OCI-M2 (cell line): Measurements from ENCODE around the gene GCK.

Source experiments
- DNase-seq: peaks from one replicate; lab custom pipeline; 2025; ENCODE audit not compliant: unreplicated experiment; lab: John Stamatoyannopoulos, UW

The GCK gene

GRCh38 chr7:44223362-44224079 lies 34.3 kb upstream of the GCK start:
- DNase-seq = no peak

DNA sequence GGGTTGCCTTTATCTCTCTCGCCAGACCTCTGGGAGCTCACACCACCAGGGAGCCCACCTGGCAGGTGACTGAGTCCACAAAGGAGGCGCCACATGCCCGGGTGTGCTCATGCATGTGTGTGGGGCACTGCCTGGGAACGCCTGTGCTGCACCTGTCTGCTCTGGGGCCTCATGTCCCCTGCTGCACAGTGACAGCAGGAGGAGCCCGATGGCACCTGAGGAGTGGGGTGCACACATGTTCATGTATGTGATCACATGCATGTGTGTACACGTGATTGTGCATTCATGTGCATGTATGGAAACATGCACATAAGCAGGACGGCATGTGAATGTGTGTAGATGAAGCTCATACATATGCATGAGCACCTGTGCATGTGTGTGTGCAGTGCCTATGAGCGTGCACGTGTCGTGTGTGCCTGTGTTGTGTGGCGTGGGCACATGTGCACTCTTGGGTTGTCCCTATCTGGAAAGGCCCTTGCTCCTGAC lies 33.6 kb upstream of the GCK start:
- no peak for DNase-seq

GRCh38 chr7:44222074-44222473 lies 32.8 kb upstream of the GCK start:
- no peak for DNase-seq

DNA sequence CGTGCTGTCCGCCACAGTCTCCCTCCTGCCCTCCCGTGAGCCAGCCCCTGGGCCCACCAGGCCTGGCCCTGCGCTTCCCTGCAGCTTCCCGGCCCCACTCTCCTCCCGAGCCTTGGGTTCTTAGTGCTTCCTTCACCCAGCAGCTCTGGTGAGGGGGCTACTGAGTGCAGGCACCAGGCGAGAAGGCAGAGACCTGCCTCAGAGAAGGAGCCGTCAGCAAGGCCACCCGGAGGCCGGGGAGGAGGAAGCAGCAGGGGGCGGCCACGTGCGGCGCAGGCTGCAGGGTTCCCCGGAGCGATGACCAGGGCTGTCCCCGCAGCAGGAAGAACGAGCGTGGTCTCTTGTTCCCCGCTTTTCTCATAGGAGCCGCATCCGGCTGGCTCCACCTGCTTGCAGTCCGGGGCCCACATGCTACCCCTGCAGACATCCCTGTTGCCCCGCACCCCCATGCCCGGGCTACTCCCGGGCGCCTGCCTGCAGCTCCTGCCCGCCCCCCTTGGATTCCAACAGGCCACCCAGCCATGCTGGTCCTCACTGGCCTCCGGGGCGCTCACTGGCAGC lies 32.1 kb upstream of the GCK start:
- DNase-seq = no peak

DNA sequence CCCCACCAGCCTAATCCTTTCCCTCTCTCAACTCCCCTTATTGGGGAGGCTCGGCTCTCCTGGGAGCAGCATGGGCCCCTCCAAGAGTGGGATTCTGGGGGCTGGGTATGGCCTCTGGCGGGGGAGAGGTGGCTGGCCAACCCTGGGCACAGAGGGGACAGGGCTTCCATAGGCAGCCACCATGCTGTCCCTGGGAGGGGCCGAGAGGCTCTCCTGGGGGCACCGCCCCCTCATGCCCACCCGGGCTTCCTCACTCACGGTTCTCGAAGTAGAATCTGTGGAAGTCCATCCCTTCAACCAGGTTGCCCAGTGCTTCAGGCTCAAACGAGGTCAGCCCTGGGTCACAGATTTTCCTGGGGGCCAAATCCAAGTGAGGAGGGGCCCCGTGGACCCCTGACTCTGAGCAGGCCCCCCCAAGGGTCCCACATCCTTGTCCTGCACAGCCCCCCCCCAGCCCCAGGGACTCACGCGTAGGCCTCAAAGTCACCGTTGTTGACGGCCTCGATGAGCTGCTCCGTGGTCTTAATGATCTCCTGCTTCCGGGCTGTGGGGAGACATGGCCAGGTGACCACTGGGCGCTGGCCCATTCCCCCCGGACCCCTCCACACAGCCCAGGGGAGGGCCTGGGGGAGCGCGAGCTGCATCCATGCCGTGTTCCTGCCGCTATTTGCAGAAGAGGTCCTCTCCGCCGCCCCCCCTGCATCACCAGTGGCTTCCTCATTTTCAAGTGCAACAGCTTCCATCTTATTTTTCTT lies 31.3 kb upstream of the GCK start:
- no peak for DNase-seq

DNA sequence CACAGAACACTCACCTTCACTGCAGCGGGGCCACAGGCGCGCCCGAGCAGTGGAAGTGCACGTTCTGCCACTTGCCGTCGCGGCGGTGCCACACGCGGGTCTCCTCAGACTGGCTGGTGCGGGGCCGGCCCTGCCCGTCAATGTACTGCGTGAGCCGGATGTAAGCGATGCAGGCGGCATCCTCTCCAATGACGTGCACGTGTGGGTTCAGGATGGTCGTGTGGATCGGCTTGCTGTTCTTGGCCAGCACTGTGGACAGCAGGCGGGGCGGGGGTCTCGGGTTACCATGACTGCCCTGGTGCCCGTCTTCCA lies 30.8 kb upstream of the GCK start:
- DNase-seq = no peak

- DNase-seq = no peak
These were observed 30.3 kb upstream of the GCK start for GRCh38 chr7:44219371-44220045.

GRCh38 chr7:44218418-44219201 lies 29.4 kb upstream of the GCK start:
- no peak for DNase-seq

DNA sequence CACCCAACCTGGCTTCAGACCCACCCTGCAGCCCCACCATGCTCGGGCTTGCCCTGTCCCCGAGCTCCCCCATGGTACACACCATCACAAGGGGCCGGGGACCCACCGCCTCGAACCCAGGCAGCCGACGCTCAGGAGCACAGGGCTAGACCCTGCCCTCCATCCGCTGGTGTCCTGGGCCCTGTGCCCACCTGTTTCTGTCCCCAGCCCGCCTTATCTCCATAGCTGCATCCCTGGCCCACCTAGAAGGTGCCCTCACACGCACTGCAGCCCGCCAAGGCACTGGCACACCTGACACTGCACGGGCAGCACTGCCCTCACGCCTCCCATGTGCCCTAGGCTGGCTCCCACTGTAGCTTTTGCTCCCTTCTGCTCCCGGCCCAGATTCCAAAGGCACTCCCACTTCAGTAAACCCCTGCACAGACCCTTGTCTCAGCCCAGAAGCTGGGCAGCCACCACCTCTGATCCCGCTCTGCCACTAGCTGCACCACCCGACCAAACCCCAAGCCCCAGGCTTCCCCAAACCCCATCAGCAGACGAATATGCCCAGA lies 28.7 kb upstream of the GCK start:
- no peak for DNase-seq

DNA sequence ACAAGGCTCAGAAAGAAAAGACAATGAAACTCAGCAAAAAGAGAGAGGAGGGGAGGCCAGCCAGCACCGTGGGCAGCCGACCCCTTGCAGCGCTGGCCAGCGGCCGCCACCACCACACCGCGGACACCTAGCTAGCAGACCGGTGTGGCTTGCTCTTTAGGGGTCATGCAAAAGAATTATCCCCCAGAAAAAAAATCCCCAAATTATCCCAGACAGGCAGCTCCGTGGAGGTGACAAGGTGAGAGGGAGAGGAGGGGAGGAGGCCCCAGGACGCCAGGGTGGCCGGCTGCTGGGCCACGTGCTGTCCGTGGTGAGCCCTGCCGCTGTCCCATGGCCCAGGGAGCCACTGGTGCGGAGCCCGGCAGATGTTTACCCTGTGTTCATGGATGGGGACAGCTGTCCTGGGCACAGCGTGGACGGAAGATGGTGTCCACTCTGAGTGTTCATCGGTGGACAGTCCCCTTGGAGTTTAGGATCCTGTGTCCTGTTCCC lies 28.0 kb upstream of the GCK start:
- DNase-seq = no peak

DNA sequence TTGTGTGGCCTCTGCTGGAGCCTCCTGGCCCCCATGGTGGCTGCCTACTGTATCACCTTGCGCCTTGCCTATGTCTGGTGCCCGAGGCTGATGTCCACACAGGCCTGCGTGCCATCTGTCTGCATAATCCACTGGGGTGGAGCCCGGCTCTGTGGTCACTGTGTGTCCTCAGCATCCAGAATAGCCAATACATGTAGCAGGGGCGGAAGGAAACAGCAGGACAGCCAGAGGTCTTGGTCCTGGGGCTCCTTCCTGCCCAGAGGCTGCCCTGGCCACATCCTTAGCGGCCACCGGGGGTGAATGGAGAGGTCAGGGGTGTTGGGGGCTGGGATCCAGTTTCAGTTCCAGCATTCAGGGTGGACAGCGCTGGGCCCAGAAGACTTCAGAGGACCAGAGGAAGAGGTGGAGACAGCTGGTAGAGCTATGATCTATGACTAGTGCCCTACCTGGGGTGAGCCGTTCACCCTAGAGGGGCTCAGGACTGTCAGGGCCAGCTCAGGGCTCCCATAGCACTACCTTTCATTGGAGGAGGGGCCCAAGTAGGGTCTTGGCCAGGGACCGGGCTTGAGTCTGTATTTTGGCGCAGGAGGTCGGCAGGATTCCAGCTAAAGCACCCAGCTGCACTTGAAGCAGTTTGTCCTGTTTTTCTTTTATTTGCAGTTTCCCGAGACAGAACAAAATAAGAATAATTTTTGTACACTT lies 27.4 kb upstream of the GCK start:
- DNase-seq = no peak

- DNase-seq = no peak
These were observed 26.8 kb upstream of the GCK start for GRCh38 chr7:44216019-44216418.

- no peak for DNase-seq
These were observed 26.3 kb upstream of the GCK start for GRCh38 chr7:44215531-44215930.

GRCh38 chr7:44213877-44214388 lies 24.7 kb upstream of the GCK start:
- no peak for DNase-seq

DNA sequence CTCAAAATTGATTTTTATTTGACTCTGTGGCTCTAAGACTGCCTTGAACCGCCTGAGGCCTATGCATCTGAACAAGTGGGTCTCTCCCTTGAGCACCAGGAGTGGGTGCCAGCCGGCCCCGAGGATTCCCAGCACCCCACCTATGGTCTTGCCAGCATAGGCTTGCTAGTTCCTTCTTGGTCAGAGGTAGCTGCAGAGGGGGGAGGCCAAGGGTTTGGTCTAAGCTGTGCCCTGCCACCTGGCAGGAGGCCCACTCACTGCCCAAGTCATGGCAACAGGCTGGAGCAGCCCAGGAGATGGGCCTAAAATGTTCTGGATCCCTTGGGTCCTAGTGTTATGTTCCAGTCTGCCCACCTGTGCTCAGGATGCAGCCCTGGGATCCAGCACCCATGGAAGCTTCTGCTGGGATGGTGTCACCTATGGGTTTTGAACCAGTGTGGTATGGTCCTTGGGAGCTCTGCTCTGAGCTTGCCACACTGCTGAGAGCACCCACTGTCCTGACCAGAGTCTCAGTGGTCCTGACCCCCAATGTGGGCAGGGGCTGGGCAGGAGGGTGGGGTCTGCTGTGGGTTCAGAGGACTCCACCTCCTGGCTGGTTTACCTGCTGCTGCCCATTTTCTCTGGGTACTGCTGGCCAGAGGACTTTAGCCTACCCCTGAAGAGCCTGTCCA lies 24.1 kb upstream of the GCK start:
- no peak for DNase-seq

- no peak for DNase-seq
These were observed 23.4 kb upstream of the GCK start for GRCh38 chr7:44212581-44213184.

GRCh38 chr7:44212018-44212417 lies 22.8 kb upstream of the GCK start:
- no peak for DNase-seq

GRCh38 chr7:44211126-44211675 lies 22.0 kb upstream of the GCK start:
- DNase-seq = no peak

GRCh38 chr7:44210107-44210506 lies 20.9 kb upstream of the GCK start:
- DNase-seq = no peak
